Activated CD8-positive, alpha-beta T cell treated with anti-CD3 and anti-CD28 coated beads for 36 hours (primary cell): ENCODE measurements around the gene GNAI3. TPM values are rescaled to one million over a fixed set of nuclear protein-coding genes. Genes with fewer than 3 reads are reported as not detected.

Source experiments
- ATAC-seq: fragments of 200-7000 bp; cut with Tn5 transposase; one replicate; pipeline ENCODE4 v1.10.0; 2021; ENCODE audit warnings: mild to moderate bottlenecking, moderate library complexity
- CTCF ChIA-PET: fragments of 350-600 bp; sonication (Branson Sonifier 250); formaldehyde crosslinking; loops from one replicate; lab custom pipeline; 2021; ENCODE audit warnings: antibody characterized with exemption; lab: Charles Lee
- POLR2A ChIA-PET: fragments of 350-600 bp; sonication (Branson Sonifier 250); formaldehyde crosslinking; loops from one replicate; lab custom pipeline; 2021; ENCODE audit warnings: antibody characterized with exemption; lab: Charles Lee
- DNase-seq: peaks from one replicate; pipeline ENCODE4 v3.0.0-alpha.2; 2020
- H3K27ac Mint-ChIP-seq: one replicate; pipeline ENCODE4 v1.8.0; 2021; ENCODE audit warnings: mild to moderate bottlenecking, mixed read lengths
- H3K27me3 Mint-ChIP-seq: one replicate; pipeline ENCODE4 v1.8.0; 2021; ENCODE audit warnings: mixed read lengths
- H3K36me3 Mint-ChIP-seq: one replicate; pipeline ENCODE4 v1.8.0; 2021; ENCODE audit warnings: low read depth, mixed read lengths
- H3K4me1 Mint-ChIP-seq: one replicate; pipeline ENCODE4 v1.8.0; 2021; ENCODE audit warnings: low read depth, mixed read lengths
- H3K4me3 Mint-ChIP-seq: one replicate; pipeline ENCODE4 v1.8.0; 2021; ENCODE audit warnings: mild to moderate bottlenecking, moderate library complexity, mixed read lengths
- H3K9me3 Mint-ChIP-seq: one replicate; pipeline ENCODE4 v1.8.0; 2021; ENCODE audit warnings: mixed read lengths
- CTCF ChIP-seq: fragments of 200-600 bp; IDR thresholded peaks from one replicate; pipeline ENCODE4 v1.8.0; 2022; ENCODE audit warnings: antibody characterized with exemption, mild to moderate bottlenecking
- intact Hi-C: fragments of 100-400 bp; cut with micrococcal nuclease; formaldehyde crosslinking; loops from one replicate; pipeline ENCODE4 v1.10.0; 2022
- total RNA-seq, 2 experiments: library from RNA; stranded (reverse); gene quantifications; one replicate each; pipeline ENCODE4 v1.2.3, GENCODE V29; 2021

GNAI3 gene
- total RNA-seq, 2 experiments from 2014 or later, result 7.5 to 7.7 TPM

- ChIA-PET POLR2A (interaction anchor here (1.8 to 1.9 kb wide), 2 partner anchors 15 to 18 kb away, joined by 4 read pairs; no protein-coding TSS in a partner anchor), CTCF (interaction anchor here (1.3 to 40.7 kb wide), 4 partner anchors 15 to 32 kb away, joined by 3 to 1390 read pairs (median 16); partner anchors contain the start of genes CYB561D1 and GPR61)
- Mint-ChIP-seq H3K36me3 (no peaks in the 10 kb centered on the region), H3K27ac (no peak overlapping the region), H3K9me3 (no peaks in the 10 kb centered on the region), H3K27me3 (no peaks in the 10 kb centered on the region), H3K4me3 (no peak overlapping the region), H3K4me1 (peaks cover 18% of the 10 kb centered on the region)
- intact Hi-C loops, result no loop called here
- no peak for TF ChIP-seq CTCF
- DNase-seq (no peak), ATAC-seq (no peak)
These were observed 33.6 kb upstream of the GNAI3 start for GRCh38 chr1:109514846-109515245.

- POLR2A ChIA-PET, result interaction anchor here (1.0 kb wide), 1 partner anchor 14 kb away, joined by 3 read pairs; no protein-coding TSS in a partner anchor
- TF ChIP-seq CTCF, result no peak
- ATAC-seq, result no peak
These were observed 31.5 kb upstream of the GNAI3 start for GRCh38 chr1:109516872-109517271.

GRCh38 chr1:109517337-109517736 lies 31.1 kb upstream of the GNAI3 start:
- Mint-ChIP-seq H3K4me3 (no peak overlapping the region), H3K9me3 (no peaks in the 10 kb centered on the region), H3K36me3 (no peaks in the 10 kb centered on the region), H3K27me3 (no peaks in the 10 kb centered on the region), H3K27ac (no peak overlapping the region), H3K4me1 (peaks cover 2% of the 10 kb centered on the region)
- DNase-seq, result no peak
- intact Hi-C loops, result no loop called here
- ChIA-PET POLR2A (no interaction called here), CTCF (interaction anchor here (1.9 to 40.7 kb wide), 3 partner anchors 15 to 123 kb away, joined by 7 to 1390 read pairs (median 10); partner anchors contain the start of gene GPR61)
- no peak for TF ChIP-seq CTCF
- ATAC-seq, result no peak

More at GRCh38 chr1:109516872-109517271, 31.5 kb upstream of the GNAI3 start:
- CTCF ChIA-PET, result interaction anchor here (1.7 to 40.7 kb wide), 5 partner anchors 15 to 123 kb away, joined by 7 to 1390 read pairs (median 12); partner anchors contain the start of genes CYB561D1 and GPR61
- Mint-ChIP-seq H3K36me3 (no peaks in the 10 kb centered on the region), H3K9me3 (no peaks in the 10 kb centered on the region), H3K27me3 (no peaks in the 10 kb centered on the region), H3K4me1 (peaks cover 2% of the 10 kb centered on the region), H3K27ac (no peak overlapping the region), H3K4me3 (no peak overlapping the region)
- intact Hi-C loops, result no loop called here
- DNase-seq, result no peak

GRCh38 chr1:109521002-109521951 lies 27.1 kb upstream of the GNAI3 start:
- ChIA-PET CTCF (interaction anchor here (0.9 to 40.7 kb wide), 4 partner anchors 11 to 257 kb away, joined by 3 to 1390 read pairs (median 706); partner anchors contain the start of genes AMIGO1, ATXN7L2, CYB561D1 and GPR61), POLR2A (interaction anchor here (1.3 kb wide), 1 partner anchor 11 kb away, joined by 4 read pairs; no protein-coding TSS in a partner anchor)
- Mint-ChIP-seq H3K27me3 (no peaks in the 10 kb centered on the region), H3K36me3 (no peaks in the 10 kb centered on the region), H3K27ac (no peak overlapping the region), H3K4me1 (no peaks in the 10 kb centered on the region), H3K4me3 (no peak overlapping the region), H3K9me3 (no peaks in the 10 kb centered on the region)
- intact Hi-C loops, result no loop called here
- DNase-seq (no peak), ATAC-seq (no peak)
- TF ChIP-seq CTCF, result no peak
